Cardiac muscle cell (in vitro differentiated cells and primary cell): Measurements from ENCODE around the gene PRKD3. TPM values are rescaled to one million over a fixed set of nuclear protein-coding genes. Genes with fewer than 3 reads are reported as not detected.

Source experiments
- DNase-seq, 2 donors: peaks; one replicate each; pipeline versions ENCODE4 v3.0.0 to v3.0.0-alpha.2; 2010 to 2017; ENCODE audit warnings: low read depth in 1 of 2, low spot score in 1 of 2
- H3K27ac ChIP-seq: fragments of 200-600 bp; sonication (generic); 2 replicates; pipeline ENCODE4 v1.5.1; 2016
- H3K27me3 ChIP-seq: fragments of 200-600 bp; sonication (generic); 2 replicates; pipeline ENCODE4 v1.6.0; 2016; ENCODE audit warnings: control low read depth
- H3K36me3 ChIP-seq: fragments of 200-600 bp; sonication (generic); 2 replicates; pipeline ENCODE4 v1.5.1; 2016; ENCODE audit warnings: control low read depth
- H3K4me1 ChIP-seq: fragments of 200-600 bp; sonication (generic); 2 replicates; pipeline ENCODE4 v1.8.1; 2017; ENCODE audit warnings: low read depth, mild to moderate bottlenecking, mixed run types
- H3K4me3 ChIP-seq: fragments of 200-600 bp; sonication (generic); 2 replicates; pipeline ENCODE4 v1.5.1; 2016; ENCODE audit warnings: mild to moderate bottlenecking
- H3K9me3 ChIP-seq: fragments of 200-600 bp; sonication (generic); 2 replicates; pipeline ENCODE4 v1.5.1; 2017; ENCODE audit warnings: low read depth, mild to moderate bottlenecking, control low read depth
- CTCF ChIP-seq: IDR thresholded peaks from 2 replicates; pipeline ENCODE4 v1.5.1; 2012; ENCODE audit warnings: low read depth, mild to moderate bottlenecking, low read length
- polyA plus RNA-seq: library from polyadenylated mRNA; unstranded; fragments of >200 nt; fragmentation: Nextera tagmentation; extraction: Ambion mirVana; gene quantifications from 2 replicates; pipeline ENCODE4 v1.2.1, GENCODE V29; 2016
- total RNA-seq: library from RNA; depleted of rRNA; stranded (reverse); fragments of >200 nt; gene quantifications from 2 replicates; pipeline ENCODE4 v1.2.3, GENCODE V29; 2016

PRKD3 gene
- total and polyA plus RNA-seq, 2 experiments from 2014 or later, result 13.2 to 20.2 TPM

DNA sequence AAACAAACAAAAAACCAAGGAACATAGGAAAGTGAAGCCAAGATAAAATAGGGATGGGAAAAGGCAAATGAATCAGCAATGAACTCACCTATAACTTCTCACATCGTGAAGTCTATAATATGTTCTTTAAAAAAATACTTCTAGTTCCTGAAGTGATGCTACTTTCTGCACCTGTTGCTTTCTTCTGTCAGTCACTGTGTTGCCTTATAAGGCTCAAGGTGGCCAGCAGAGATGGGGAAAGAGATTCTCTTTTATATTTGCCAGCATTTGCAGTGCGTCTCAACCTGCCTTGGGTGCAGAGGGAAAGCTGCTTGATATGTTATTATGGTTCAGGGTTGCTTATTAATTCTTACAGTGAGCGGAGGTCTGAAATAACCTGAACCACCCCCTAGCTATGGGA, 33.8 kb upstream of the PRKD3 start:
- H3K36me3 ChIP-seq, result no peaks in the 10 kb centered on the region
- TF ChIP-seq CTCF, result no peak
- H3K4me1 ChIP-seq, result peaks cover 10% of the 10 kb centered on the region
- H3K4me3 ChIP-seq, result no peak overlapping the region
- no peak for DNase-seq
- H3K27ac ChIP-seq, result no peak overlapping the region
- H3K27me3 ChIP-seq, result no peaks in the 10 kb centered on the region
- H3K9me3 ChIP-seq, result no peaks in the 10 kb centered on the region

GRCh38 chr2:37357530-37357929, 32.9 kb upstream of the PRKD3 start:
- H3K27ac ChIP-seq, result no peak overlapping the region
- no peak for DNase-seq
- peaks cover 10% of the 10 kb centered on the region for H3K4me1 ChIP-seq
- no peaks in the 10 kb centered on the region for H3K9me3 ChIP-seq
- no peak overlapping the region for H3K4me3 ChIP-seq
- no peaks in the 10 kb centered on the region for H3K27me3 ChIP-seq
- no peaks in the 10 kb centered on the region for H3K36me3 ChIP-seq
- TF ChIP-seq CTCF, result no peak

DNA sequence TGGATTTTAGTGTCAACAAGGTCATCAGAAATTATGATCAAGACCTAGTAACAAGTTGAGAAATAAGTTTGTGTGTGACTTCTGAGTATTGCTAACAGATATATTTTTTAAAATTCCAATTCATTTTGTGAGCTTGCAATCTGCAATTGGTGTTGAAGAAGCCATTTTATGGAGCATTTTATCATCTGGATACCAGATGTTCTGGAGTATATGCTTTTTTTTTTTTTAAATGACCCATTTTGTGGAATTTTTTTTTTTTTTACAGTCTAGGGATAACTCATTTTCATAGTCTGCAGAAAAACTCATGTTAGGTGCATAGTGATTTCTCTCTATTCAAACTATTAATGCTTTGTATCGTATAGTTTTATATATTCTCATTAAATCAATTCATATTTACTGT, 32.4 kb upstream of the PRKD3 start:
- Histone ChIP-seq H3K27me3 (no peaks in the 10 kb centered on the region), H3K4me1 (peaks cover 6% of the 10 kb centered on the region), H3K9me3 (no peaks in the 10 kb centered on the region), H3K27ac (no peak overlapping the region), H3K4me3 (no peak overlapping the region), H3K36me3 (no peaks in the 10 kb centered on the region)
- no peak for DNase-seq
- no peak for TF ChIP-seq CTCF

DNA sequence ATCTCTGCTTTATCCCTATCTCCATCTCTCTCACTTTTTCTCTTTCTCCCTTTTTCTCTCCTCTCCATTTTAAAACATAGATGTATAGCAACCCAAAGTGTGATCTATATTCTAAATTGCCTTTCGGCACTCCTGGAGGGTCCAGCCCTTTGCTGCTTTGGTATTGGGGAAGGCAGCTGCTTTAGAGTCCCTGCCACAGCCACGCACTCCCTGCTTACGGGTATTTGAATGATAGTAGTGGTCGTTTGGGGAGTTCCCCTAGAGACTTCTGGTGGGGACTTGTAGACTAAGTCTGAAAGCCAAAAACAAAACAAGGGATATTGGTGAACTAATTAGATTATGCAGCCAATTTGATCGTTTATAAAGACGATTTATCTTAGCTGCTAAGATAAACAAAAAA, 31.7 kb upstream of the PRKD3 start:
- no peaks in the 10 kb centered on the region for H3K36me3 ChIP-seq
- H3K27me3 ChIP-seq, result no peaks in the 10 kb centered on the region
- TF ChIP-seq CTCF, result no peak
- no peak for DNase-seq
- no peaks in the 10 kb centered on the region for H3K9me3 ChIP-seq
- peaks cover 6% of the 10 kb centered on the region for H3K4me1 ChIP-seq
- no peak overlapping the region for H3K4me3 ChIP-seq
- H3K27ac ChIP-seq, result no peak overlapping the region

GRCh38 chr2:37355735-37356134, 31.1 kb upstream of the PRKD3 start:
- Histone ChIP-seq H3K4me3 (no peak overlapping the region), H3K27ac (no peak overlapping the region), H3K9me3 (no peaks in the 10 kb centered on the region), H3K36me3 (no peaks in the 10 kb centered on the region), H3K4me1 (peaks cover 6% of the 10 kb centered on the region), H3K27me3 (no peaks in the 10 kb centered on the region)
- no peak for TF ChIP-seq CTCF
- no peak for DNase-seq

- peaks cover 6% of the 10 kb centered on the region for H3K4me1 ChIP-seq
Measured at GRCh38 chr2:37354531-37354930, 29.9 kb upstream of the PRKD3 start.

More at GRCh38 chr2:37354531-37354930, 29.9 kb upstream of the PRKD3 start:
- Histone ChIP-seq H3K27me3 (no peaks in the 10 kb centered on the region), H3K36me3 (no peaks in the 10 kb centered on the region), H3K27ac (no peak overlapping the region), H3K4me3 (no peak overlapping the region), H3K9me3 (no peaks in the 10 kb centered on the region)
- peak in 1 of 2 donors; percentile 2 for DNase-seq
- no peak for TF ChIP-seq CTCF
